A673 (cell line): Measurements from ENCODE around the gene ATG4D. TPM values are rescaled to one million over a fixed set of nuclear protein-coding genes. Genes with fewer than 3 reads are reported as not detected.

Source experiments
- BruUV-seq: library from RNA; stranded (reverse); fragments of 400-500 nt; replicated peaks from 2 replicates; lab custom pipeline; 2021; lab: Mats Ljungman, UMichigan
- CTCF ChIA-PET: fragments of 300-600 bp; sonication (Branson Sonifier 250); formaldehyde crosslinking; loops from one replicate; lab custom pipeline; 2022; ENCODE audit warnings: antibody characterized with exemption; lab: Charles Lee
- POLR2A ChIA-PET: fragments of 300-600 bp; sonication (Branson Sonifier 250); formaldehyde crosslinking; loops from one replicate; lab custom pipeline; 2022; ENCODE audit warnings: antibody characterized with exemption; ENCODE audit not compliant: low non-redundant PET; lab: Charles Lee
- DNase-seq: peaks from one replicate; pipeline ENCODE4 v3.0.0-alpha.2; 2015; ENCODE audit warnings: low spot score
- H3K27ac ChIP-seq: fragments of 200-600 bp; sonication (generic); 2 replicates; pipeline ENCODE4 v1.5.1; 2016; ENCODE audit warnings: mixed run types, low read depth, mild to moderate bottlenecking, mixed read lengths, antibody characterized with exemption, low read length; ENCODE audit not compliant: poor library complexity, severe bottlenecking
- H3K27me3 ChIP-seq: fragments of 200-600 bp; sonication (generic); replicated peaks from 2 replicates; pipeline ENCODE4 v1.6.1; 2017; ENCODE audit warnings: mixed run types, low read depth, mild to moderate bottlenecking, mixed read lengths, antibody characterized with exemption, low read length; ENCODE audit not compliant: insufficient read depth, poor library complexity
- H3K36me3 ChIP-seq: fragments of 200-600 bp; sonication (generic); 2 replicates; pipeline ENCODE4 v1.6.1; 2016; ENCODE audit warnings: mixed run types, mild to moderate bottlenecking, mixed read lengths, antibody characterized with exemption, low read length; ENCODE audit not compliant: insufficient read depth, poor library complexity, severe bottlenecking
- H3K4me1 ChIP-seq: fragments of 200-600 bp; sonication (generic); 2 replicates; pipeline ENCODE4 v1.6.1; 2017; ENCODE audit warnings: mixed run types, mild to moderate bottlenecking, mixed read lengths, antibody characterized with exemption, low read length; ENCODE audit not compliant: insufficient read depth, poor library complexity, severe bottlenecking
- H3K4me3 ChIP-seq: fragments of 200-600 bp; sonication (generic); 2 replicates; pipeline ENCODE4 v1.5.1; 2016; ENCODE audit warnings: low read depth, mixed run types, mild to moderate bottlenecking, mixed read lengths, low read length; ENCODE audit not compliant: poor library complexity, severe bottlenecking
- H3K9me3 ChIP-seq: fragments of 200-600 bp; sonication (generic); 2 replicates; pipeline ENCODE4 v1.6.1; 2016; ENCODE audit warnings: mixed run types, low read depth, mild to moderate bottlenecking, mixed read lengths, antibody characterized with exemption, low read length; ENCODE audit not compliant: poor library complexity, severe bottlenecking
- CTCF ChIP-seq: fragments of 300-800, 200-600 bp; sonication (generic); conservative IDR thresholded peaks from 2 replicates; pipeline ENCODE4 v1.5.1; 2017; ENCODE audit warnings: low read depth, mild to moderate bottlenecking, antibody characterized with exemption, low read length, moderate library complexity, mixed read lengths
- EZH2 ChIP-seq: fragments of 200-600 bp; sonication (generic); IDR thresholded peaks from 2 replicates; pipeline ENCODE4 v1.6.1; 2017; ENCODE audit warnings: borderline replicate concordance, low read depth, mild to moderate bottlenecking, mixed read lengths, antibody characterized with exemption, low read length; ENCODE audit not compliant: poor library complexity, severe bottlenecking
- intact Hi-C: fragments of 100-400 bp; cut with micrococcal nuclease; formaldehyde crosslinking; loops from one replicate; pipeline ENCODE4 v1.10.0; 2022; ENCODE audit not compliant: unreplicated experiment
- total RNA-seq: library from RNA; stranded (reverse); gene quantifications from 2 replicates; pipeline ENCODE4 v1.2.3, GENCODE V29; 2021

The ATG4D gene
- total RNA-seq, 1 experiment from 2014 or later = 52.1 TPM

- H3K27me3 ChIP-seq = no peaks in the 10 kb centered on the region
- intact Hi-C loops = no loop called here
- CTCF ChIA-PET = no interaction called here
- peak overlapping the region; percentile 95 for H3K4me3 ChIP-seq
- POLR2A ChIA-PET = interaction anchor here (0.6 kb wide), 2 partner anchors 8 to 303 kb away, joined by 3 read pairs; no protein-coding TSS in a partner anchor
- peaks cover 3% of the 10 kb centered on the region for H3K36me3 ChIP-seq
- BruUV-seq = no TSS peak
- no peak for TF ChIP-seq EZH2
- TF ChIP-seq CTCF = no peak
- no peak overlapping the region for H3K27ac ChIP-seq
- no peaks in the 10 kb centered on the region for H3K9me3 ChIP-seq
- peaks cover 12% of the 10 kb centered on the region for H3K4me1 ChIP-seq
- no peak for DNase-seq
Observed at GRCh38 chr19:10543059-10543419, 665 bp upstream of the ATG4D start.

- BruUV-seq = no TSS peak
- H3K27ac ChIP-seq = peak overlapping the region; percentile 94
- CTCF ChIA-PET = interaction anchor here (0.6 kb wide), 1 partner anchor 100 kb away, joined by 3 read pairs; no protein-coding TSS in a partner anchor
- POLR2A ChIA-PET = no interaction called here
- no peak for TF ChIP-seq CTCF
- TF ChIP-seq EZH2 = no peak
- DNase-seq = no peak
- H3K4me3 ChIP-seq = peak overlapping the region; percentile 95
- H3K36me3 ChIP-seq = peaks cover 7% of the 10 kb centered on the region
- no peaks in the 10 kb centered on the region for H3K9me3 ChIP-seq
- peaks cover 12% of the 10 kb centered on the region for H3K4me1 ChIP-seq
- H3K27me3 ChIP-seq = no peaks in the 10 kb centered on the region
- intact Hi-C loops = no loop called here
Observed at GRCh38 chr19:10544242-10544752, 593 bp downstream of the ATG4D start.

- no peak for DNase-seq
- Histone ChIP-seq H3K36me3 (peaks cover 9% of the 10 kb centered on the region), H3K27ac (peak overlapping the region; percentile 94), H3K4me3 (peak overlapping the region; percentile 95), H3K4me1 (peaks cover 12% of the 10 kb centered on the region), H3K9me3 (no peaks in the 10 kb centered on the region), H3K27me3 (no peaks in the 10 kb centered on the region)
- ChIA-PET POLR2A (no interaction called here), CTCF (interaction anchor here (0.6 kb wide), 1 partner anchor 100 kb away, joined by 3 read pairs; no protein-coding TSS in a partner anchor)
- BruUV-seq = TSS peak; percentile 57
- intact Hi-C loops = no loop called here
- TF ChIP-seq EZH2 (no peak), CTCF (no peak)
Observed at GRCh38 chr19:10544753-10545251, 1.1 kb downstream of the ATG4D start.
